ENCODE data around the gene ZNF750. TPM values are rescaled to one million over a fixed set of nuclear protein-coding genes. Genes with fewer than 3 reads are reported as not detected.

Gene ZNF750
- total RNA-seq, 1 donor from 2014 or later: not detected

- DNase-seq: peak; percentile 44
Observed at GRCh38 chr17:82810644-82811430, 29.0 kb downstream of the ZNF750 start.

- DNase-seq: no peak
Observed at GRCh38 chr17:82808921-82809905, 30.6 kb downstream of the ZNF750 start.

GRCh38 chr17:82808006-82808405 is 31.8 kb downstream of the ZNF750 start:
- no peak for DNase-seq

- no peak for DNase-seq
Observed at GRCh38 chr17:82807562-82807961, 32.3 kb downstream of the ZNF750 start.

GRCh38 chr17:82807101-82807500 is 32.7 kb downstream of the ZNF750 start:
- no peak for DNase-seq

- no peak for DNase-seq
Observed at GRCh38 chr17:82806645-82807044, 33.2 kb downstream of the ZNF750 start.

GRCh38 chr17:82805823-82806222 is 34.0 kb downstream of the ZNF750 start:
- no peak for DNase-seq

GRCh38 chr17:82805254-82805653 is 34.6 kb downstream of the ZNF750 start:
- DNase-seq: no peak

- no peak for DNase-seq
Observed at GRCh38 chr17:82804442-82805191, 35.2 kb downstream of the ZNF750 start.

- no peak for DNase-seq
Observed at GRCh38 chr17:82803606-82804005, 36.2 kb downstream of the ZNF750 start.

- no peak for DNase-seq
Observed at GRCh38 chr17:82803185-82803584, 36.6 kb downstream of the ZNF750 start.

- DNase-seq: no peak
Observed at GRCh38 chr17:82802075-82802780, 37.6 kb downstream of the ZNF750 start.

- DNase-seq: no peak
Observed at GRCh38 chr17:82801377-82801970, 38.3 kb downstream of the ZNF750 start.

GRCh38 chr17:82800885-82801284 is 38.9 kb downstream of the ZNF750 start:
- DNase-seq: no peak

GRCh38 chr17:82799591-82799990 is 40.2 kb downstream of the ZNF750 start:
- no peak for DNase-seq

GRCh38 chr17:82798752-82799151 is 41.1 kb downstream of the ZNF750 start:
- DNase-seq: no peak

- DNase-seq: no peak
Observed at GRCh38 chr17:82797061-82797460, 42.8 kb downstream of the ZNF750 start.

GRCh38 chr17:82795615-82796014 is 44.2 kb downstream of the ZNF750 start:
- DNase-seq: no peak

GRCh38 chr17:82794781-82795482 is 44.9 kb downstream of the ZNF750 start:
- DNase-seq: peak; percentile 22

GRCh38 chr17:82793974-82794630 is 45.7 kb downstream of the ZNF750 start:
- no peak for DNase-seq
